HG03469 (cell line): ENCODE measurements around the gene PMVK.
"Not testable (repeated sequence)": the region's sequence is repeated elsewhere in the genome, so short reads cannot be mapped to it uniquely, and the experiment has no call there.

Experiments used
- ATAC-seq: cut with Tn5 transposase; IDR thresholded peaks from one replicate; pipeline ENCODE4 v1.9.1; 2021; ENCODE audit warnings: mild to moderate bottlenecking, moderate library complexity, moderate number of reproducible peaks; ENCODE audit not compliant: unreplicated experiment

PMVK gene

GRCh38 chr1:154925335-154926170, 11.0 kb downstream of the PMVK start:
- ATAC-seq: no peak

GRCh38 chr1:154923695-154924094, 12.8 kb downstream of the PMVK start:
- ATAC-seq: no peak

GRCh38 chr1:154913273-154913672, 23.2 kb downstream of the PMVK start:
- no peak for ATAC-seq

GRCh38 chr1:154912755-154913154, 23.8 kb downstream of the PMVK start:
- no peak for ATAC-seq

GRCh38 chr1:154911691-154912550, 24.6 kb downstream of the PMVK start:
- no peak for ATAC-seq

GRCh38 chr1:154910851-154911250, 25.7 kb downstream of the PMVK start:
- ATAC-seq: no peak

- no peak for ATAC-seq
These were observed 27.6 kb downstream of the PMVK start for GRCh38 chr1:154908937-154909336.

GRCh38 chr1:154908129-154908528, 28.4 kb downstream of the PMVK start:
- ATAC-seq: not testable (repeated sequence)

GRCh38 chr1:154906621-154907081, 29.9 kb downstream of the PMVK start:
- no peak for ATAC-seq

GRCh38 chr1:154902938-154903566, 33.5 kb downstream of the PMVK start:
- no peak for ATAC-seq

GRCh38 chr1:154901591-154901990, 34.9 kb downstream of the PMVK start:
- no peak for ATAC-seq

GRCh38 chr1:154899041-154899440, 37.5 kb downstream of the PMVK start:
- no peak for ATAC-seq

- ATAC-seq: no peak
These were observed 39.7 kb downstream of the PMVK start for GRCh38 chr1:154896771-154897286.

- no peak for ATAC-seq
These were observed 40.7 kb downstream of the PMVK start for GRCh38 chr1:154895798-154896197.

- no peak for ATAC-seq
These were observed 45.1 kb downstream of the PMVK start for GRCh38 chr1:154891452-154891851.

GRCh38 chr1:154888757-154889156, 47.8 kb downstream of the PMVK start:
- ATAC-seq: no peak

GRCh38 chr1:154886281-154887015, 50.1 kb downstream of the PMVK start:
- no peak for ATAC-seq

- no peak for ATAC-seq
These were observed 51.4 kb downstream of the PMVK start for GRCh38 chr1:154884869-154885701.
